NCI-H2081 (cell line): Measurements from ENCODE around the gene TLCD3B.

ENCODE experiments used
- DNase-seq, 2 experiments: peaks; one replicate each; lab custom pipeline; 2025; lab: John Stamatoyannopoulos, UW

TLCD3B gene

DNA sequence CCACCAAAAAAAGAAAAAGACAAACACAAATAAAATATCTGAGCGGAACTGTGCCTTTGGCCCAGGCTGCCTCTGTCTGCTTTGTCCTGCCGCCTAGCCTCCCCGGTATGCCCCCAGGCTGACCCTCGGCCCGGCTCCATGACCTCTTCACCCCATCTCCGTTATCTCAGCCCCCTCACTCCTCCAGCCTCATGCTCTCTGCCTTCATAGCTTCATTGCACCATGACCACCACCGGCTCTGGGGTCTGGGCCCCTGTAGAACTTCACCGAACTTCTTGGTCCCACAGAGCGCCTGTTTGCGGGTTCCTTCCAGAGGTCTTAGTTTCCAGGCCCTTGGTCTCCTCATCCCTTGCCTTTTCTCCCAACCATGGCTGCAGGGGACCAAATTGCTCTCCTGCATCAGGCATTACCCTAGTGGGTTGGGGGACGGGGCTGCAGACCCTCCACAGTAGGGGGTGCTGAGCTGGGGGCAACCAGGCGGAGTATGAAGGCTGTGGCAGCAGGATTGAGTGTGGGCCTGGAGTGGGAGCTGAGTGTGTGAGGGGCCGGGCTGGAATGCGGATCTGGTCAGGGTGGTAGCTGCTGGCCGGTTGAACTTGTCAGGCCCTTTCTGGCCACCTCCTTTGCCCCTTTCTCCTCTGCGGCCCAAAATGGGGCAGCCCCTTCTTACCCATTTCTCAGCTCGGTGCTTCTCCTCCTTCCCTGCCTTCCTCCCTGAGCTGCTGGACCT is 42.6 kb downstream of the TLCD3B start:
- no peak for DNase-seq

DNA sequence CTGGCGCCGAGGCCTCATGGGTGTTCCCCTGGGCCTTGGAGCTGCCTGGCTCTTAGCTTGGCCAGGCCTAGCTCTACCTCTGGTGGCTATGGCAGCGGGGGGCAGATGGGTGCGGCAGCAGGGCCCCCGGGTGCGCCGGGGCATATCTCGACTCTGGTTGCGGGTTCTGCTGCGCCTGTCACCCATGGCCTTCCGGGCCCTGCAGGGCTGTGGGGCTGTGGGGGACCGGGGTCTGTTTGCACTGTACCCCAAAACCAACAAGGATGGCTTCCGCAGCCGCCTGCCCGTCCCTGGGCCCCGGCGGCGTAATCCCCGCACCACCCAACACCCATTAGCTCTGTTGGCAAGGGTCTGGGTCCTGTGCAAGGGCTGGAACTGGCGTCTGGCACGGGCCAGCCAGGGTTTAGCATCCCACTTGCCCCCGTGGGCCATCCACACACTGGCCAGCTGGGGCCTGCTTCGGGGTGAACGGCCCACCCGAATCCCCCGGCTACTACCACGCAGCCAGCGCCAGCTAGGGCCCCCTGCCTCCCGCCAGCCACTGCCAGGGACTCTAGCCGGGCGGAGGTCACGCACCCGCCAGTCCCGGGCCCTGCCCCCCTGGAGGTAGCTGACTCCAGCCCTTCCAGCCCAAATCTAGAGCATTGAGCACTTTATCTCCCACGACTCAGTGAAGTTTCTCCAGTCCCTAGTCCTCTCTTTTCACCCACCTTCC is 43.5 kb downstream of the TLCD3B start:
- no peak for DNase-seq

DNA sequence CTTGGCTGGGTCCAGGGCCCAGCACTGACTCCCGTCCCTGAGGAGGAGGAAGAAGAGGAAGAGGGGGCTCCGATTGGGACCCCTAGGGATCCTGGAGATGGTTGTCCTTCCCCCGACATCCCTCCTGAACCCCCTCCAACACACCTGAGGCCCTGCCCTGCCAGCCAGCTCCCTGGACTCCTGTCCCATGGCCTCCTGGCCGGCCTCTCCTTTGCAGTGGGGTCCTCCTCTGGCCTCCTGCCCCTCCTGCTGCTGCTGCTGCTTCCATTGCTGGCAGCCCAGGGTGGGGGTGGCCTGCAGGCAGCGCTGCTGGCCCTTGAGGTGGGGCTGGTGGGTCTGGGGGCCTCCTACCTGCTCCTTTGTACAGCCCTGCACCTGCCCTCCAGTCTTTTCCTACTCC is 44.1 kb downstream of the TLCD3B start:
- DNase-seq, result no peak

DNA sequence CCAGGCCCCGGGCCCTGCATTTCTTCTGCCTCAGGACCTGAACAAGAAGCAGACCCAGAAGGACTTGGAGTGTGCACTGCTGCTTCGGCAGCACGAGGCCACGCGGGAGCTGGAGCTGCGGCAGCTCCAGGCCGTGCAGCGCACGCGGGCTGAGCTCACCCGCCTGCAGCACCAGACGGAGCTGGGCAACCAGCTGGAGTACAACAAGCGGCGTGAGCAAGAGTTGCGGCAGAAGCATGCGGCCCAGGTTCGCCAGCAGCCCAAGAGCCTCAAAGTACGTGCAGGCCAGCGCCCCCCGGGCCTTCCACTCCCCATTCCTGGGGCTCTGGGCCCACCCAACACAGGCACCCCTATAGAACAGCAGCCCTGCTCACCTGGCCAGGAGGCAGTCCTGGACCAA is 44.8 kb downstream of the TLCD3B start:
- no peak for DNase-seq

DNA sequence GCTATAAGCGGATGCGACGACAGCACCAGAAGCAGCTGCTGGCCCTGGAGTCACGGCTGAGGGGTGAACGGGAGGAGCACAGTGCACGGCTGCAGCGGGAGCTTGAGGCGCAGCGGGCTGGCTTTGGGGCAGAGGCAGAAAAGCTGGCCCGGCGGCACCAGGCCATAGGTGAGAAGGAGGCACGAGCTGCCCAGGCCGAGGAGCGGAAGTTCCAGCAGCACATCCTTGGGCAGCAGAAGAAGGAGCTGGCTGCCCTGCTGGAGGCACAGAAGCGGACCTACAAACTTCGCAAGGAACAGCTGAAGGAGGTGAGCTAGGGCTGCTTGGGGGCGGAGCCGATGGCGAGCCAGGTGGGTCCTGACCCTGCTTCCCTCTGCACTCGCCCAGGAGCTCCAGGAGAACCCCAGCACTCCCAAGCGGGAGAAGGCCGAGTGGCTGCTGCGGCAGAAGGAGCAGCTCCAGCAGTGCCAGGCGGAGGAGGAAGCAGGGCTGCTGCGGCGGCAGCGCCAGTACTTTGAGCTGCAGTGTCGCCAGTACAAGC is 45.7 kb downstream of the TLCD3B start:
- DNase-seq, result no peak

DNA sequence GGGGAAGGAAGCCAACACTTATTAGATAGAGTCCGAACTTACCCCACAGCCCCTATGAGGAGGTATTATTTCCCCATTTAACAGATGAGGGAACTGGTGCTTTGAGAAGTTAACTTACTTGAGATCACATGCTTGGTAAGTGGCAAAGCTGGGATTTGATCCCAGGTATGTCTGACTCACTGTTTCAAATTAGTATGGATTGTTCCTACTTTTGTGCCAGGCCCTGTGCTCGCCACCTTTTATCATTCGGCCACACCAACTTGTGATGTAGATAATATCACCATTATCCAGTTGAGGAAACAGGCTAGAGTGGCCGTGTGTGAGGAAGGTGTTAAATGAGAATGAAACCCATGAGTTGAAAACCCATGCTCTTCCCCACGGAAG is 46.3 kb downstream of the TLCD3B start:
- DNase-seq, result no peak

DNA sequence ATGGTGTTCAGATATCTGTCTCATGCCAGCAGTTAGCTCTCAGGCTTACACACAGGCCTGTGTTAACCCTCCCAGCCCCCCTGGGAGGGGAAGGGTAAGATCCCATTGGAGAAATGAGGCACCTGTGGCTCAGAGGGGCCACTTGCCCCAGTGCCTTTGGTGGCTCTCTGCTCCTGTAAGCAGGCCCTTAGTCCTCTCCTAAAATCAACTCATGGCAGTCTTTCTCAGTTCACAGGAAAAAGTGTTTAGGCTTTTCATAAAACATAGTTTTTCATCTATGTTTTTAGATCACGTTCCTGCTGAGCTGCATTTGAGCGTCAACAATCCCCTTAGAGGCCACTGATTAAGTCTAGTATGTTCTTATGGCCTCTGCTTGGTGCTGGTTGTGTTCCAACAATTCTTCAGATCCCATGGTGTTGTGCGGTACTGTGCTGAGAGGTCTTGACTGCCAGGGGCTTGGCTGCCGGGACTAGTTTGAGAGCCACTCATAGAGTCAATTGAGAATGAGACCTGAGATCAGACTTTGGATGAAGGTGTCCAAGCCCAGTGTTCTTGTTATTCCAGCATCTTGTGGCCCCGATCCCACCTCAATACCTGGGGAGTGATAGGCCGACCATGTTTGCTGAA is 46.8 kb downstream of the TLCD3B start:
- no peak for DNase-seq

DNA sequence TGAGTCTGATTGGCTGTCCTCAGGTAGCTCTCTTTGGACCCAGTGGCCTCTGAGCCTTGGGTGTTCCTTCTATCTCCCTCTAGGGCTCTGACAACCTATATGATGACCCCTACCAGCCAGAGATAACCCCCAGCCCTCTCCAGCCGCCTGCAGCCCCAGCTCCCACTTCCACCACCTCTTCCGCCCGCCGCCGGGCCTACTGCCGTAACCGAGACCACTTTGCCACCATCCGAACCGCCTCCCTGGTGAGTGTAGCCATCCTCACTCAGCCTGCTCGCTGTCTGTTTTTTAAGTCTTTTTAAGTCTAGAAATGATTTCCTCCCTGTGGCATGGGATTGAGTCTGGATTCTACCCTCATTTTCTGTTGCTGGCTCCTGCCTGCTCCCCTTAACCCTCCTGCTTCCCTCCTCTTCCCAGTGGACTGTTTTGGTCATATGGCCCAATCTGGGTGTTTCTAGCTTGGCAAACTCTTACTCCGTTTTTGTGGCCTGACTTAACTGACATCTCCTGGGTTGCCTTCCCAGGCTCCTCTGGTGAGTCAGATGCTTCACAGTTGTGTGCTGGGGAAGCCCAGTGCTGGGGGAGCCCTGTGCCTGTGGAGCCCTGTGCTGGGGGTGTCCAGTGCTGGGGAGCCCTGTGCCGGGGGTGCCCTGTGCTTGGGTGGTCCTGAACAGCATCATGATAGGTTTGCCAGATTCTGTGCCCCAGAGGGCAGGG is 47.5 kb downstream of the TLCD3B start:
- DNase-seq, result no peak

DNA sequence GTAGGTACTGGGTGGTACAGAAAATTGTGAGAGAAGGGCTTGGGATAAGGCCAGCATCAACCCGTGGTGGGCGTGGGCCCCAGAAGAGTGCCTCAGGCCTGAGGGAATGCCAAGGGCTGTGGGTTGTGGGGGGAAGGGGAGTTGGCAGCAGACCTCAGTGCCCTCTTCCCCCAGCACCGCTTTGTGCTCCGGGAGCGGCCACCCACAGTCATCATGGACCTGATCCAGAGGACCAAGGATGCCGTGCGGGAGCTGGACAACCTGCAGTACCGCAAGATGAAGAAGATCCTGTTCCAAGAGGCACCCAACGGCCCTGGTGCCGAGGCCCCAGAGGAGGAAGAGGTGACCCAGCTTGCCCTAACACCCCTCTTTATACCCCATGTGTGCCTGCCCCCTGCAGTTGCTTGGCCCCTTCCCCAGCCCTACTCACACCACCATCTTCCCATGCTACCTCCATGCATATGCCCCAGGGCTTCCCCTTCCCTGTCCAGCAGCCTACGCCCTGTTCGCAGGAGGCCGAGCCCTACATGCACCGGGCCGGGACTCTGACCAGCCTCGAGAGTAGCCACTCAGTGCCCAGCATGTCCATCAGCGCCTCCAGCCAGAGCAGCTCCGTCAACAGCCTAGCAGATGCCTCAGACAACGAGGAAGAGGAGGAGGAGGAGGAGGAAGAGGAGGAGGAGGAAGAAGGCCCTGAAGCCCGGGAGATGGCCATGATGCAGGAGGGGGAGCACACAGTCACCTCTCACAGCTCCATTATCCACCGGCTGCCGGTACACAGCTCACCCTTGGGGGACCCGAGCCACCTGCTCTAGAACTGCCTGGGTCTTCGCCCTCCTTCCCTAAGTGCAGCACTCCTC is 48.3 kb downstream of the TLCD3B start:
- DNase-seq, result no peak

DNA sequence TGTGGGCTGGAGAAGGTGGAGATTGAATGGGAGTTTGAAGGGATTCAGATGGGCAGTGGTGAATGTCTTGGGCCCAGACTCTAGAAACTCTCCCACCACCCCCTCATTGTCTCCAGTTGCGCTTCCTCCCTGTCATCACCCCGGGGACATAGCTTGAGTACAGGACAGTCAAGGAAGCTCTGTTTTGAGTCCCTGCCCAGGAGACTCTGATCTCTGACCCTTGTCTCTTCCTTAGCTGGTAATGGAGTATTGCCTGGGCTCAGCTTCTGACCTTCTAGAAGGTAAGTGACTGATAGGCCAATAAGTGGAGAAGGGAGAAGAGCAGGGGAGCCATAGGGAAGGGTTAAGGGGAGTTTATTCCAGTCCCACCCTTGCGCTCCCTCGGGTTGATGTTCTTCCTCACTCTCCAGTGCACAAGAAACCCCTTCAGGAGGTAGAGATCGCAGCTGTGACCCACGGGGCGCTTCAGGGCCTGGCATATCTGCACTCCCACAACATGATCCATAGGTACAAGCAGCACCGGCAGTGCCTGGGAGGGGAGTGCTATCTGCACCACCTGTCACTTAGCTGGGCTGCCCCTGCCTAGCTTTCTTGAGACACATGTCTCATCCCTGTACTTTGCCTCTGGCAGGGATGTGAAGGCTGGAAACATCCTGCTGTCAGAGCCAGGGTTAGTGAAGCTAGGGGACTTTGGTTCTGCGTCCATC is 52.4 kb downstream of the TLCD3B start:
- no peak for DNase-seq

DNA sequence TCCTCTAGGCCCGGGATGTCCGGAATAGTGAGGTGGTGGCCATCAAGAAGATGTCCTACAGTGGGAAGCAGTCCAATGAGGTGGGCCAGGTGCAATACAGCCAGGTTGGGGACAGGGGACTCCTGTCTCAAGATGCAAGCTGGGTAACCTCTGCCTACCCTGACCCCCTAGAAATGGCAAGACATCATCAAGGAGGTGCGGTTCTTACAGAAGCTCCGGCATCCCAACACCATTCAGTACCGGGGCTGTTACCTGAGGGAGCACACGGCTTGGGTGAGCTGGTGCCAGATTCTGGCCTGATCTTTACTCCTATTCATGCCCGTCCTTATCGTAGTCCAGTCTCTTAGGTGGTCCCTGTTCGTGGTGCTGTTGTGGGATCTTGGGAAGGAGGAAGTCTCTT is 53.0 kb downstream of the TLCD3B start:
- DNase-seq, result no peak

DNA sequence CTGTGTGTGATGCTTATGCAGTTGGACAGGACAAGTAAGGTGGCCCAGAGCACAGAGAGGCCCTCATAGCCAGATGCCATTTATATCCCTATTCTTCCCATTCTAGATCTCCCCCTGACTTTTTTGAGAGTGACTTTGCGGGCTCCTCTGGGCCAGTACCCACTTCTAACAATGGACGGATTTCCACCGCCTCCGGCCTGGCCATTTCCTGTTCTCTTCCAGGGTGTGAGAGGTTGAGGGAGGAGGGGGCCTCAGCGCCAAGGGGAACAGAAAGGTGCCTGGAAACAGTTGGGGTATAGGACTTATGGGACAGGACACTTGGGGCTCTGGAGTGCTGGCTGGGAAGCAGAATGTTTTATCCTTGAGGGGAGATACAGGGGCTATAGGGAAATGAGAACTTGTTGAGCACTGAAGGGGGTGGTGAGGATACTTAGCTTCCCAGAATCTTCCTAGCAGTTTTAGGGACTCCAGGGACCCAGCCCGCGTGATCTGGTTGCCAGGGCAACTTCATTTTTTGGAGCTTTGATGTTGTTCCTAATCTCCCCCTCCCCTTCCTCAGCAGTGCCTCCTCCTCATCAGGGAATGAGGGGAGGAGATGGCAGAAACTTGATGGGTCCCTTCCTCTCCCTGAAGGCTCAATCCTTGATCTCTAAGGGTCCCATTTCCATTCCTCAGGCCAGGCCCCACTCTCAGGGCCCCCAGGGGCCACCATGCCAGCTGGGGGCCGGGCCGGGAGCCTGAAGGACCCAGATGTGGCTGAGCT is 53.8 kb downstream of the TLCD3B start:
- DNase-seq, result no peak

DNA sequence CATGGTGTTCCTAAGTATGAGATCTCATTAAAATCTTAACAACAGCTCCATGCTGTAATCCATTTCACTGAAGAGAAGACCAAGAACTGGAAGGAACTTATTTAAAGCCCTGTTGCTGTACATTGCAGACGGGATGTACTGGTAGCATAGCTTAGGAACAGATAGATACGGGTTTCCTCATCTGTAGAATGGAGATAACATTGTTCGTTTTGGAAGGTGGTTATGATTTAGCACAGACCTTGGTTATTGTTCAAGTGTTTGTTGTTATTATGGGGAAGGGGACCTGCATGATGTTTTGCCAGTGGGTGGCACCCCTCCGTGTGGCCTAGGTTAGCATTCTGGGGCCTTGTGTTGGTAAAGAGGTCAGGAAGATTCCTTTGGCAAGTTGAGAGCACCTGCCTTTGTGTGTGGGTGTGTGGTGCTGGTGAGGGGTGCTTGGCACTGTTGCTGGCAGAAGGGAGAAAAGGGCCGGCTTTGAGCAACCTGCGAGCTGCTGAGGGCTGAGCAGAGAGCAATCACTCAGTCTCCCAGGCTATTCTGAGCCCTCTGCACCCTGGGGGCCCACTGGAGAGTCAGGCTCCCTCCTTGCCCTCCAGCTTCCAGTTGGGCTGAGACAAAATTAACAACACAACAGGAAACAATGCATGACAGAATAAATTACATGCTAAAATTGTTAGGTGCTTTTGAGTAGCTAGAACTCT is 55.1 kb downstream of the TLCD3B start:
- no peak for DNase-seq

DNA sequence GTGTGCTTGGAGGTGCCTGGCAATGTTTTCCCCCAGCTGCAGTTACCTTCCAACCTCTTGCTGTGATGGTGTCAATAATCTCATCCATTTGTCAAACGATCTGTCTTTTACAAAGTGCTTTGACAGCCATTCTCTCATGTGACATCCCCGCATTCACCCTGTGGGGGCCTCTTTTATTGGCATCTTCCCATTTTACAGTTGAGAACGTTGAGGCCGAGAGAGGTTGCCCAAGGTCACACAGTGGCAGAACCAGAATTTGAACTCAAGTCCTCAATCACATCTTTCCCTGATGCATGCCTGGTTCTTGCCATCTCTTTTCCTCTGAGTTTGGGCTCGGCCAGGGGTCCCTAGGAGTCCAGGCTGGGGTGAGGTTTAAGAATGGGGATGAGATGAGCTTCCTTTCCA is 55.9 kb downstream of the TLCD3B start:
- DNase-seq, result no peak
